ENCODE results near the gene PCDH8. TPM values are rescaled to one million over a fixed set of nuclear protein-coding genes. Genes with fewer than 3 reads are reported as not detected.

The PCDH8 gene
- total and polyA plus RNA-seq, 2 of the 13 experiments (the other 11 are each of a cell fraction or from before 2014, with no cell fraction given): not detected

- TF ChIP-seq TFDP1 (CRISPR knock-in tag; IDR thresholded peaks at IDR 0.05; ENCODE audit: borderline replicate concordance) (no peak; the same call in 1 of the 2 replicates), ERF (CRISPR knock-in tag; IDR thresholded peaks at IDR 0.05) (peak; percentile 90), HCFC1 (IDR thresholded peaks at IDR 0.05; ENCODE audit: low read depth, low read length) (no peak), MIXL1 (CRISPR knock-in tag; IDR thresholded peaks at IDR 0.05) (peak; percentile 68), EZH2 (conservative IDR thresholded peaks at IDR 0.05; ENCODE audit: low read depth, low read length) (no peak), PLSCR1 (CRISPR knock-in tag; IDR thresholded peaks at IDR 0.05; ENCODE audit: borderline replicate concordance) (no peak), ZMAT3 (CRISPR knock-in tag; conservative IDR thresholded peaks at IDR 0.05) (peak; percentile 90), SP2 (CRISPR knock-in tag; IDR thresholded peaks at IDR 0.05) (0 out of 2 replicates have a peak, but pooled peaks have one; percentile 35), ZBTB20 (CRISPR knock-in tag; IDR thresholded peaks at IDR 0.05; ENCODE audit: borderline replicate concordance, low read depth) (peak; percentile 85; the same call in 1 of the 2 replicates), UBTF (CRISPR knock-in tag; IDR thresholded peaks at IDR 0.05) (peak; percentile 65; the same call in 1 of the 2 replicates), EHMT2 (IDR thresholded peaks at IDR 0.05; ENCODE audit: borderline replicate concordance, low read depth, low read length) (0 out of 2 replicates have a peak, but pooled peaks have one; percentile 78), ZNF577 (CRISPR knock-in tag; IDR thresholded peaks at IDR 0.05; ENCODE audit: borderline replicate concordance, low read depth) (no peak), GABPA (IDR thresholded peaks at IDR 0.05; ENCODE audit: low read depth, low read length) (peak; percentile 76), GABPA (CRISPR knock-in tag; IDR thresholded peaks at IDR 0.05; ENCODE audit: low read depth) (peak; percentile 93), MIER3 (CRISPR knock-in tag; IDR thresholded peaks at IDR 0.05; ENCODE audit: borderline replicate concordance) (peak; percentile 76; the same call in 1 of the 2 replicates), ARNT2 (CRISPR knock-in tag; IDR thresholded peaks at IDR 0.05; ENCODE audit: low read depth) (peak; percentile 71), HMGXB4 (CRISPR knock-in tag; IDR thresholded peaks at IDR 0.05; ENCODE audit: borderline replicate concordance in 1 of 2, low read depth in 1 of 2) (0 out of 4 replicates have a peak, but pooled peaks of 1 of the 2 experiments have one; percentile 35), ZNF800 (CRISPR knock-in tag; IDR thresholded peaks at IDR 0.05) (peak; percentile 60; the same call in 1 of the 2 replicates), SIX4 (CRISPR knock-in tag; IDR thresholded peaks at IDR 0.05) (0 out of 2 replicates have a peak, but pooled peaks have one; percentile 46)
These were observed 2.1 kb upstream of the PCDH8 start (continued) for GRCh38 chr13:52850396-52851136.
